Measurements from ENCODE around the gene ZNF446. TPM values are rescaled to one million over a fixed set of nuclear protein-coding genes. Genes with fewer than 3 reads are reported as not detected.

ZNF446 gene
- total RNA-seq, 2 experiments from 2014 or later = 10.9 TPM

Other genes with a start within 250 kb of the ZNF446 start
- gene ZNF544, start 247.4 kb upstream of the ZNF446 start, total RNA-seq = 10 to 100 TPM; 54.0 to 62.7 TPM
- gene ZNF8, start 197.4 kb upstream of the ZNF446 start, total RNA-seq = 1 to 10 TPM; 8.6 to 8.9 TPM
- gene ERVK3-1, start 171.0 kb upstream of the ZNF446 start, total RNA-seq = 10 to 100 TPM; 74.5 to 76.3 TPM
- gene ZSCAN22, start 149.4 kb upstream of the ZNF446 start, total RNA-seq = 1 to 10 TPM; 6.3 TPM
- gene A1BG, start 122.9 kb upstream of the ZNF446 start, total RNA-seq = 10 to 100 TPM; 21.0 to 22.8 TPM
- 1 to 10 TPM; 1.7 to 2.1 TPM for gene ZNF497, start 113.6 kb upstream of the ZNF446 start, total RNA-seq
- gene ZNF837, start 95.3 kb upstream of the ZNF446 start, total RNA-seq = 1 to 10 TPM; 2.9 to 3.5 TPM
- 1,000 to 10,000 TPM; 1,038 to 1,039 TPM for gene RPS5, start 89.1 kb upstream of the ZNF446 start, total RNA-seq
- gene RNF225, start 80.7 kb upstream of the ZNF446 start, total RNA-seq = under 1 TPM; 0.83 to 0.94 TPM
- gene ZNF584, start 67.7 kb upstream of the ZNF446 start, total RNA-seq = 10 to 100 TPM in 1 of 2 experiments, 1 to 10 TPM in 1; 8.6 to 10.6 TPM
- gene ZNF132, start 36.2 kb upstream of the ZNF446 start, total RNA-seq = 1 to 10 TPM; 7.3 to 7.4 TPM
- gene ZNF324B, start 24.7 kb upstream of the ZNF446 start, total RNA-seq = 10 to 100 TPM; 11.6 to 13.9 TPM
- gene ZNF324, start 9.3 kb upstream of the ZNF446 start, total RNA-seq = 10 to 100 TPM; 18.0 to 18.5 TPM
- gene SLC27A5, start 35.6 kb downstream of the ZNF446 start, total RNA-seq = 10 to 100 TPM; 13.7 to 15.4 TPM
- gene ZBTB45, start 43.5 kb downstream of the ZNF446 start, total RNA-seq = 10 to 100 TPM; 18.9 to 19.5 TPM
- 100 to 1,000 TPM; 409 to 412 TPM for gene TRIM28, start 67.7 kb downstream of the ZNF446 start, total RNA-seq
- 100 to 1,000 TPM in 1 of 2 experiments, 10 to 100 TPM in 1; 99.0 to 111 TPM for gene CHMP2A, start 78.8 kb downstream of the ZNF446 start, total RNA-seq
- gene UBE2M, start 82.3 kb downstream of the ZNF446 start, total RNA-seq = 10 to 100 TPM; 79.5 to 81.2 TPM
- gene MZF1, start 97.0 kb downstream of the ZNF446 start, total RNA-seq = 10 to 100 TPM; 31.3 to 31.7 TPM

Data from activated naive CD8-positive, alpha-beta T cell treated with anti-CD3 and anti-CD28 coated beads, Interleukin-2, amount 10 ng/mL, durations not matched to agents 7 days and 5 days (primary cell).